ENCODE measurements around the gene LSAMP. TPM values are rescaled to one million over a fixed set of nuclear protein-coding genes. Genes with fewer than 3 reads are reported as not detected.
A peak's percentile ranks its signal among the peaks of the same experiment; 100 is the strongest.

Gene LSAMP
- total and polyA plus RNA-seq, 2 of the 8 experiments (the other 6 are each of a cell fraction or from before 2014, with no cell fraction given) = 1.8 to 5.7 TPM

GRCh38 chr3:115788921-115789470 lies 656.3 kb downstream of the LSAMP start:
- Histone ChIP-seq H2BK20ac (ENCODE audit: low read length) (no peak overlapping the region), H2BK5ac (ENCODE audit: low read depth, low read length) (no peak overlapping the region), H2BK12ac (ENCODE audit: low read depth, low read length) (no peak overlapping the region), H4K20me1 (replicated peaks in 1 of 2; ENCODE audit: control insufficient read depth in 1 of 2, insufficient read depth in 2 of 2, low read length in 2 of 2) (no peaks in the 10 kb centered on the region), H3K56ac (replicated peaks; ENCODE audit: insufficient read length, low read depth, low read length) (peak overlapping the region; percentile 49), H3K14ac (ENCODE audit: insufficient read length) (no peak overlapping the region), H4K5ac (ENCODE audit: insufficient read length, low read depth, low read length) (no peak overlapping the region), H3K79me2 (ENCODE audit: control insufficient read depth in 1 of 2, insufficient read depth in 2 of 2, low read length in 2 of 2) (no peaks in the 10 kb centered on the region), H3K9ac (replicated peaks in 1 of 4; ENCODE audit: extremely low read depth in 1 of 4, low read depth in 3 of 4, low read length in 3 of 4) (no peak overlapping the region), H2AFZ (ENCODE audit: low read length) (no peak overlapping the region), H3K23ac (ENCODE audit: insufficient read length) (no peak overlapping the region), H3K4ac (replicated peaks; ENCODE audit: insufficient read length, low read depth, low read length) (no peak overlapping the region), H3K9me3 (ENCODE audit: insufficient read depth in 2 of 2, low read depth in 1 of 2, low read length in 1 of 2) (peaks cover 0 to 2% of the 10 kb centered on the region in 2 experiments; a peak in 1 of 4 replicates), H3K79me1 (ENCODE audit: low read depth, low read length) (no peaks in the 10 kb centered on the region), H4K8ac (ENCODE audit: extremely low read depth, insufficient read depth, low read length) (no peak overlapping the region), H3K4me2 (ENCODE audit: insufficient read depth in 1 of 2, low read depth in 2 of 2, low read length in 2 of 2) (no peak overlapping the region), H3K4me1 (replicated peaks in 1 of 4; ENCODE audit: control insufficient read depth in 3 of 4, insufficient read depth in 4 of 4, low read length in 3 of 4) (peaks cover 0 to 3% (median under 1%) of the 10 kb centered on the region in 4 experiments; a peak in 1 of 7 replicates), H3K23me2 (ENCODE audit: low read depth, low read length) (peaks cover 6% of the 10 kb centered on the region), H2BK15ac (ENCODE audit: low read length) (no peak overlapping the region), H3K27me3 (replicated peaks in 1 of 4; ENCODE audit: control insufficient read depth in 3 of 4, extremely low read depth in 1 of 4, insufficient read depth in 3 of 4, low read length in 3 of 4) (no peaks in the 10 kb centered on the region), H4K91ac (replicated peaks; ENCODE audit: insufficient read length, low read length) (no peak overlapping the region), H3K18ac (ENCODE audit: extremely low read depth, low read length) (no peak overlapping the region), H3K36me3 (ENCODE audit: control insufficient read depth in 2 of 4, insufficient read depth in 4 of 4, low read length in 3 of 4) (no peaks in the 10 kb centered on the region), H3K4me3 (ENCODE audit: extremely low read depth in 1 of 4, insufficient read depth in 2 of 4, low read depth in 3 of 4, low read length in 4 of 4) (no peak overlapping the region), H3K27ac (ENCODE audit: low read depth, low read length) (no peak overlapping the region), H2AK5ac (ENCODE audit: low read depth, low read length) (no peak overlapping the region), H2BK120ac (replicated peaks; ENCODE audit: low read depth, low read length) (no peak overlapping the region)
- no peak for DNase-seq (ENCODE audit: low read depth in 1 of 2, low spot score in 2 of 2)
- no peak for FAIRE-seq
- ChIA-PET POLR2A (ENCODE audit: partially characterized antibody) (interaction anchor here (0.8 kb wide), 1 partner anchor 301 kb away, joined by 3 read pairs; no protein-coding TSS in a partner anchor), CTCF (ENCODE audit: partially characterized antibody) (interaction anchor here (0.7 to 1.6 kb wide), 8 partner anchors 24 to 778 kb away, joined by 3 to 6 read pairs (median 3); no protein-coding TSS in a partner anchor)
- WGBS, 2 experiments (ENCODE audit: extremely low coverage in 1 of 2, insufficient coverage in 1 of 2, insufficient read length in 1 of 2, insufficient replicate concordance in 2 of 2, low coverage in 1 of 2, low lambda C conversion rate in 2 of 2, missing lambda C conversion rate in 1 of 2) = 88% methylated on average over 4 of the region's 4 CpGs; no CpG with 5 or more reads in 1 of the 2 experiments
- TF ChIP-seq EGR1 (IDR thresholded peaks at IDR 0.05; ENCODE audit: borderline replicate concordance, low read depth, low read length) (no peak), MAX (IDR thresholded peaks at IDR 0.05) (no peak), CTCF (IDR thresholded peaks at IDR 0.05; ENCODE audit: control extremely low read depth in 1 of 3, insufficient read depth in 1 of 3, low read depth in 1 of 3, low read length in 3 of 3) (no peak), KDM4A (IDR thresholded peaks at IDR 0.05; ENCODE audit: low read depth, low read length, severe bottlenecking) (no peak), SP4 (IDR thresholded peaks at IDR 0.05; ENCODE audit: low read length) (no peak), SIN3A (conservative IDR thresholded peaks at IDR 0.05 in 1 of 2, IDR thresholded peaks at IDR 0.05 in 1 of 2; ENCODE audit: low read depth in 1 of 2, low read length in 2 of 2) (no peak), MAFK (IDR thresholded peaks at IDR 0.05; ENCODE audit: low read depth, low read length) (no peak), POU5F1 (IDR thresholded peaks at IDR 0.05; ENCODE audit: low read depth, low read length) (no peak), JUN (IDR thresholded peaks at IDR 0.05; ENCODE audit: low read depth, low read length) (no peak), SUZ12 (IDR thresholded peaks at IDR 0.05; ENCODE audit: low read length) (no peak), SIRT6 (IDR thresholded peaks at IDR 0.05; ENCODE audit: low read length) (no peak)

All from H1 (cell line).